Hematopoietic multipotent progenitor cell treated with erythropoietin and hydrocortisone succinate and interleukin-3 and kit ligand, for 17 days (in vitro differentiated cells): ENCODE data around the gene CD9.
"Not testable (repeated sequence)": the region's sequence is repeated elsewhere in the genome, so short reads cannot be mapped to it uniquely, and the experiment has no call there.

Experiments used
- DNase-seq: peaks from one replicate; pipeline ENCODE4 v3.0.0-alpha.2; 2015; ENCODE audit warnings: low spot score

The CD9 gene

GRCh38 chr12:6180268-6181051, 19.7 kb upstream of the CD9 start:
- DNase-seq: no peak

GRCh38 chr12:6181166-6181565, 19.0 kb upstream of the CD9 start:
- no peak for DNase-seq

DNA sequence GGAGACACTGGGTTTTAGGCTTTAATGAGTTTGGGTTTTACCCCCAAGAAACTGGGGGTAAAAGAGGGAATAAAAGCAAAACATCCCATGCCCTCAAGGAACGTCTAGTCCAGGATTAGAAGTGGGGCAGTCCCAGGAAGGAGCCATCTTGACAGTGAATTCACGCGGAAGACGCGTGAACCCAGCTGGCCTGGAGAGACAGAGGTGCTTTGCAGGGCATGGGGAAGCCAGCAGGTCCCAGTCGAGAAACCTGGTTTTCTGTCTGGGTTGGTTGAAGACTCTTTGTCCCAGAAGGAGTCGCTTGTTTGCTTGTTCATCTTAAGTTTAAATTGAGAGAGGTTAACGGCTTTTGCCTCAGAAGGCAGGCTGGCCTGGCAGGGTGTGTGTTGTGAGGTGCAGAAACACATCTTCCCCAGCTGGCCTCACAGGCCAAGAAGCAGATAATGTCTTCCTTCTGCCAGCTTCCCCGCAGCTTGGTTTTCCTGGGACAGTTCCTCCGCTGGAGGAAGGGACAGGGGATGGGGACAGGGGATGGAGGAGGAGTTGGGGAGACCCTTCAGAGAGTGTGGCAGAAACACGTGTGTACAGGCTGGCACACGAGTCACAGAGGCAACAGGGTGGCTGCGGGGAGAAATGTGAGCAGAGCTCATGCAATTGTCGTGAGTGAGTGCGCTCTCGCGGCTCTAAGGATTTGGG, 18.5 kb upstream of the CD9 start:
- DNase-seq: no peak

GRCh38 chr12:6182279-6182898, 17.8 kb upstream of the CD9 start:
- no peak for DNase-seq

GRCh38 chr12:6183689-6184428, 16.3 kb upstream of the CD9 start:
- no peak for DNase-seq

DNA sequence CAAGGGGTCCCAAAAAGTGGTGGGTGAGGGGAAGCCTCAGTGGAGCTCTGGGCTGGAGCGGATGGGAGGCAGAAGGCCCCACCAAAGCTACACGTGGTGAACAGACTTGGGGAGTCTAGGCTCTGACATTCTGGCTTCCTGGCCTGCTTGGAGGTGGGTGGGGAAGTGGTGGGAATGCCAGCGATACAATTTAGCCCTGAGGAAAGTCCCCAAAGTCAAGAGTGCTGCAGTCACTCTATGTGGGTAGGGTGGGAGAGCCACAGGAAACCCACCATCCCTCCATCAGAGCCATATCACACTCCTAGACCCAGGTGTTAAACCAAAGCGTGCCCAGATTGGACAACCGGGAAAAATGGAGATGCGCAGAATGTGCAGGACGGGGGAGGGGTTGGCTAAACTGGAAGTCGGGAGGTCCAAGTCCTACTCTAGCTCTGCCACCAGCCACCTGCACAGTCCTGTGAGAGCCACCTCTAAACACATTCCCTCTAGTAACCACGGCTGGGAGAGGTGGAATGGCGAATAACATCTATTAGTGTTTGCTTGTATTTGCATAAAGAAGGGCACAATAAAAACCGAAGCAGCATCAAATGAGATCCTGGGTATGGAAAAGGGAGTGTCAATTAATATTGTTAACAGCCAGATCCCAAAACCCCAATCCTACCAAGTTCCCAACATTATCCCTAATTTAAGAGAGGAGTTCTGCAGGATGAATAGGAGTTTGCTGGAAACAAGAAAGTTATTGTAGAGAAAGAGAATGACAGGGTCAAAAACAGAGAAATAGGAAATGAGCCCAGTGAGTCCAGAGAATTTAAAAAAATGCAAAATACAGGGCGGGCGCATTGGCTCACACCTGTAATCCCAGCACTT, 14.0 kb upstream of the CD9 start:
- no peak for DNase-seq

GRCh38 chr12:6187948-6188793, 12.0 kb upstream of the CD9 start:
- DNase-seq: no peak

- no peak for DNase-seq
Measured at GRCh38 chr12:6189028-6189427, 11.2 kb upstream of the CD9 start.

GRCh38 chr12:6189952-6190598, 10.1 kb upstream of the CD9 start:
- not testable (repeated sequence) for DNase-seq

DNA sequence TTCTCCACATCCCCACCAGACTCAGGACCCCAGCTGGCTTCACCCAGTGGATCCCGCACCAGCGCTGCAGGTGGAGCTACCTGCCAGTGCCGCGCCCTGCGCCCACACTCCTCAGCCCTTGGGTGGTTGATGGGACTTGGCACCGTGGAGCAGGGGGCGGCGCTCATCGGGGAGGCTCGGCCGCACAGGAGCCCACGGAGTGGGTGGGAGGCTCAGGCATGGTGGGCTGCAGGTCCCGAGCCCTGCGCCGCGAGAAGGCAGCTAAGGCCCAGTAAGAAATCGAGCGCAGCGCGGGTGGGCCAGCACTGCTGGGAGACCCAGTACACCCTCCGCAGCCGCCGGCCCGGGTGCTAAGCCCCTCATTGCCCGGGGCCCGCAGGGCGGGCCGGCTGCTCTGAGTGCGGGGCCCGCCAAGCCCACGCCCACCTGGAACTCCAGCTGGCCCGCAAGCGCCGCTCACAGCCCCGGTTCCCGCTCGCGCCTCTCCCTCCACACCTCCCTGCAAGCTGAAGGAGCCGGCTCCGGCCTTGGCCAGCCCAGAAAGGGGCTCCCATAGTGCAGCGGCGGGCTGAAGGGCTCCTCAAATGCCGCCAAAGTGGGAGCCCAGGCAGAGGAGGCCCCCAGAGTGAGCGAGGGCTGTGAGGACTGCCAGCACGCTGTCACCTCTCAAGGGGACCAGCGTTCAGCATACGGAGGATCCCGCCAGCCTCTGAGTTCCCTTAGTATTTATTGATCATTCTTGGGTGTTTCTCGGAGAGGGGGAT, 9.3 kb upstream of the CD9 start:
- not testable (repeated sequence) for DNase-seq

- DNase-seq: no peak
Measured at GRCh38 chr12:6192604-6193380, 7.4 kb upstream of the CD9 start.

DNA sequence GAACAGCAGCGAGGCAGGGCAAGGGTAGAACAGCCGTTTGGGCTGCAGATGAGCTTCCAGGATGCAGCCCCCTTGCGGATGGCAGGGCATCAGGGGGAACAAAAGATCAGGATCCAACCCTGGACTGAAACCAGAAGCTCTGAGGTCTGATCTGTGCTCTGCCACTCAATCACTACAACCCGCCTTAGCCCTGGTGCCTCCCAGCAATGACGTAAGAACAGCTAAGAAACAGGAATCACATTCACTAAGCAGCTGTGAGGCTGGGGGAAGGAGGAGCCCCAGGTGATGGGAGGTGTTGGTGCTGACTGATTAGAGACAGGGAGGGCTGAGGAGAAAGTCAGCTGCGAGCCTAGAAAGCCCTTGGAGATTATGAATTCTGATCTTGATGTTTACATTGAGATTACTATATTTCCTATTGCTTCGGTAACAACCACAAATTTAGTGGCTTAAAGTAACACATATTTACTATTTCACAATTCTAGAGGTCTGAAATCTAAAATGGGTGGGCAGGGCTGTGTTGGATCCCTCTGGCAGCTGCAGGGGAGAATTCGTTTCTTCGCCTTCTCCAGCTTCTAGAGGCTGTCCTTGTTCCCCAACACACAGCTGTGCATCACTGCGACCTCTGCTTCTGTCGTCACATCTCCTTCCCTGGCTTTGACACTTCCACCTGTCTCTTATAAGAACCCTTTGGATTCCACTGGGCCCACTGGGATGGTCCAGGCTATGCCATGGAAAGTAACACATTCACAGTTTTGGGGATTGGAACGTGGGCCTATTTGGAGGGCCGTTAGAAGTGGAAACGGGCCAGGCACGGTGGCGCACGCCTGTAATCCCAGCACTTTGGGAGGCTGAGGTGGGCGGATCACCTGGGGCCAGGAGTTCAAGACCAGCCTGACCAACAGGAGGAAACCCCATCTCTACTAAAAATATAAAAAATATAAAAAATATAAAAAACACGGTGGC, 6.1 kb upstream of the CD9 start:
- no peak for DNase-seq

- peak; percentile 79 for DNase-seq
Measured at GRCh38 chr12:6195665-6196535, 4.3 kb upstream of the CD9 start.

GRCh38 chr12:6198051-6198450, 2.1 kb upstream of the CD9 start:
- no peak for DNase-seq

DNA sequence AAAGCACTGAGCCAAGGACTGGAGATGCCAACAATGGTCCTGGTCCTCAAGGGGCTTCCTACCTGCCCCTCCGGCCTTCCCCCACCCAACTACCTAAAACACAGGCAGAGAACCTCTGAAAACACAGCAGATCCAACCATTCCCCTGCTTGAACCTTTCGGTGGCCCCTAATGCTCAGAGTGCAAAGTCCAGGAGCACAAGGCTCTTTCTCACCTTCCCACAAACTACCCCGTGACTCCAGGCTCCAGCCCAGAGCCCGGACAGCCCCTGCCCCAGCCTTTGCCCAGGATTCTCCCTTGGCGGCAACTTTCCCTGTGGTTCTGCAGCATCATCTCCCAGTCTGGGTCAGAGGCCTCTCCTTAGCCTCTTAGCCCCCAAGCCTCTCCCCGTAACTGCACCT, 1.6 kb upstream of the CD9 start:
- no peak for DNase-seq

DNA sequence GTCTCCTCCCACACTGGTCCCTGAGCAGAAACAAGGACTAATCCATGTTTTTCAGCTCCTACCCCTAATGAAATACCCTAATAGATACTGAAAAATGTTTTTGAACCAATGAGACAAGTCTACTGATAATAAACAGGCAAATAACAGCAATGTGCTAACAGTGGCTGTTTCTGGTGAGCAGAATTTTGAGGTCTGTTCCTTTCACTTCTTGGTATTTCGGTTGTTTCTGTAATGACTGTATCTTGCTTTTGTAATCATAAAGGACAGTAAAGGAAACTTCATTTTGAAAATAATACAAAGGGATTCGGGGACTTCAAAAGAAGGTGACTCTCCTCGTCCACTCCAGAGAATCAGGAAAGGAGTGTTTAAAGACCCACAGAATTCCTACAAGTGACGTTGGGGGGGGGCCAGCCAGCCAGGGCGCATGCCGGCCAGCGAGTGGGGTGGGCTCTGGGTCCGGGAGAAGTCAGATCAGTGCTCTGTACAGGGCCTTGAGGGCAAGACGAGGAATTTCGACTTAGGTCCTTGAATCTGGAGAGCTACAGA, 1.1 kb upstream of the CD9 start:
- DNase-seq: no peak
